ENCODE results near the gene RAPGEF1. TPM values are rescaled to one million over a fixed set of nuclear protein-coding genes. Genes with fewer than 3 reads are reported as not detected.

Gene RAPGEF1
- total and polyA plus RNA-seq, 9 of the 15 experiments (the other 6 are each of a cell fraction or from before 2014, with no cell fraction given), result 0.06 to 44.1 (median 19.9) TPM

GRCh38 chr9:131762356-131762932, 22.6 kb upstream of the RAPGEF1 start (continued):
- TF ChIP-seq, protein P1, sequence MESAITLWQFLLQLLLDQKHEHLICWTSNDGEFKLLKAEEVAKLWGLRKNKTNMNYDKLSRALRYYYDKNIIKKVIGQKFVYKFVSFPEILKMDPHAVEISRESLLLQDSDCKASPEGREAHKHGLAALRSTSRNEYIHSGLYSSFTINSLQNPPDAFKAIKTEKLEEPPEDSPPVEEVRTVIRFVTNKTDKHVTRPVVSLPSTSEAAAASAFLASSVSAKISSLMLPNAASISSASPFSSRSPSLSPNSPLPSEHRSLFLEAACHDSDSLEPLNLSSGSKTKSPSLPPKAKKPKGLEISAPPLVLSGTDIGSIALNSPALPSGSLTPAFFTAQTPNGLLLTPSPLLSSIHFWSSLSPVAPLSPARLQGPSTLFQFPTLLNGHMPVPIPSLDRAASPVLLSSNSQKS (CRISPR knock-in tag; IDR thresholded peaks at IDR 0.05), result no peak
- TF ChIP-seq ESRRB (CRISPR knock-in tag; IDR thresholded peaks at IDR 0.05; ENCODE audit: borderline replicate concordance), result no peak
- no peak for TF ChIP-seq MCM2 (IDR thresholded peaks at IDR 0.05; ENCODE audit: low read depth)
- TF ChIP-seq ZNF41 (CRISPR knock-in tag; conservative IDR thresholded peaks at IDR 0.05), result no peak
- TF ChIP-seq MED1 (CRISPR knock-in tag; IDR thresholded peaks at IDR 0.05; ENCODE audit: borderline replicate concordance), result no peak
- TF ChIP-seq PPARD (CRISPR knock-in tag; IDR thresholded peaks at IDR 0.05), result no peak
- TF ChIP-seq, protein P2, sequence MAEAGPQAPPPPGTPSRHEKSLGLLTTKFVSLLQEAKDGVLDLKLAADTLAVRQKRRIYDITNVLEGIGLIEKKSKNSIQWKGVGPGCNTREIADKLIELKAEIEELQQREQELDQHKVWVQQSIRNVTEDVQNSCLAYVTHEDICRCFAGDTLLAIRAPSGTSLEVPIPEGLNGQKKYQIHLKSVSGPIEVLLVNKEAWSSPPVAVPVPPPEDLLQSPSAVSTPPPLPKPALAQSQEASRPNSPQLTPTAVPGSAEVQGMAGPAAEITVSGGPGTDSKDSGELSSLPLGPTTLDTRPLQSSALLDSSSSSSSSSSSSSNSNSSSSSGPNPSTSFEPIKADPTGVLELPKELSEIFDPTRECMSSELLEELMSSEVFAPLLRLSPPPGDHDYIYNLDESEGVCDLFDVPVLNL (CRISPR knock-in tag; IDR thresholded peaks at IDR 0.05; ENCODE audit: low read depth), result no peak
- TF ChIP-seq, protein P3, sequence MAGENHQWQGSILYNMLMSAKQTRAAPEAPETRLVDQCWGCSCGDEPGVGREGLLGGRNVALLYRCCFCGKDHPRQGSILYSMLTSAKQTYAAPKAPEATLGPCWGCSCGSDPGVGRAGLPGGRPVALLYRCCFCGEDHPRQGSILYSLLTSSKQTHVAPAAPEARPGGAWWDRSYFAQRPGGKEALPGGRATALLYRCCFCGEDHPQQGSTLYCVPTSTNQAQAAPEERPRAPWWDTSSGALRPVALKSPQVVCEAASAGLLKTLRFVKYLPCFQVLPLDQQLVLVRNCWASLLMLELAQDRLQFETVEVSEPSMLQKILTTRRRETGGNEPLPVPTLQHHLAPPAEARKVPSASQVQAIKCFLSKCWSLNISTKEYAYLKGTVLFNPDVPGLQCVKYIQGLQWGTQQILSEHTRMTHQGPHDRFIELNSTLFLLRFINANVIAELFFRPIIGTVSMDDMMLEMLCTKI (IDR thresholded peaks at IDR 0.05; ENCODE audit: partially characterized antibody), result no peak
- no peak for TF ChIP-seq KLF16 (IDR thresholded peaks at IDR 0.05)
- TF ChIP-seq ZNF347 (CRISPR knock-in tag; IDR thresholded peaks at IDR 0.05; ENCODE audit: low read depth), result no peak
- TF ChIP-seq STAG1 (CRISPR knock-in tag; IDR thresholded peaks at IDR 0.05; ENCODE audit: borderline replicate concordance), result peak; percentile 90
- no peak for TF ChIP-seq KAT2B (IDR thresholded peaks at IDR 0.05; ENCODE audit: low read depth, low read length)
- peak; percentile 85 for TF ChIP-seq REST (IDR thresholded peaks at IDR 0.05; ENCODE audit: borderline replicate concordance)
- no peak; the same call in 1 of the 2 replicates for TF ChIP-seq REST (CRISPR knock-in tag; IDR thresholded peaks at IDR 0.05; ENCODE audit: low read depth)
